Cardiac septum (tissue), 1 donor: ENCODE measurements around the gene SPAG4. TPM values are rescaled to one million over a fixed set of nuclear protein-coding genes. Genes with fewer than 3 reads are reported as not detected.

Experiments
- DNase-seq: peaks from one replicate; pipeline ENCODE4 v3.0.0-alpha.2; 2020; ENCODE audit warnings: low spot score
- intact Hi-C: fragments of 100-400 bp; cut with DNase I; formaldehyde crosslinking; loops from one replicate; pipeline ENCODE4 v1.14.0; 2022
- total RNA-seq: library from RNA; stranded (reverse); fragmentation: NEBNext Ultra II Directional; extraction: Animal tissue kit (Norgen Biotek cat#: 25700); gene quantifications from one replicate; pipeline ENCODE4 v1.2.1, GENCODE V29; 2021
- donor health status: DM: no; HTN: no; CAD: no.

SPAG4 gene
- total RNA-seq, 1 donor from 2014 or later, result 3.5 TPM

- intact Hi-C loops, result no loop called here
- DNase-seq, result no peak
Measured at GRCh38 chr20:35644806-35645205, 29.2 kb downstream of the SPAG4 start.

GRCh38 chr20:35648836-35649235 is 33.2 kb downstream of the SPAG4 start:
- DNase-seq, result no peak
- intact Hi-C loops, result no loop called here

- DNase-seq, result no peak
- intact Hi-C loops, result no loop called here
Measured at GRCh38 chr20:35650632-35651031, 35.0 kb downstream of the SPAG4 start.

GRCh38 chr20:35651958-35652357 is 36.3 kb downstream of the SPAG4 start:
- DNase-seq, result no peak
- intact Hi-C loops, result no loop called here

GRCh38 chr20:35652641-35653429 is 37.2 kb downstream of the SPAG4 start:
- DNase-seq, result no peak
- intact Hi-C loops, result no loop called here

GRCh38 chr20:35653430-35653734 is 37.8 kb downstream of the SPAG4 start:
- no peak for DNase-seq
- intact Hi-C loops, result no loop called here

- DNase-seq, result no peak
- intact Hi-C loops, result no loop called here
Measured at GRCh38 chr20:35653893-35654292, 38.3 kb downstream of the SPAG4 start.

GRCh38 chr20:35654415-35654814 is 38.8 kb downstream of the SPAG4 start:
- DNase-seq, result no peak
- intact Hi-C loops, result no loop called here

- no peak for DNase-seq
- intact Hi-C loops, result no loop called here
Measured at GRCh38 chr20:35657271-35657670, 41.6 kb downstream of the SPAG4 start.

- intact Hi-C loops, result no loop called here
- DNase-seq, result no peak
Measured at GRCh38 chr20:35660122-35660937, 44.7 kb downstream of the SPAG4 start.

- DNase-seq, result no peak
- intact Hi-C loops, result no loop called here
Measured at GRCh38 chr20:35661053-35661452, 45.4 kb downstream of the SPAG4 start.

- intact Hi-C loops, result no loop called here
- no peak for DNase-seq
Measured at GRCh38 chr20:35661908-35662307, 46.3 kb downstream of the SPAG4 start.

- intact Hi-C loops, result no loop called here
- DNase-seq, result no peak
Measured at GRCh38 chr20:35662551-35662950, 46.9 kb downstream of the SPAG4 start.

- DNase-seq, result peak; percentile 82
Measured at GRCh38 chr20:35663516-35664465, 48.2 kb downstream of the SPAG4 start.

GRCh38 chr20:35664466-35665206 is 49.0 kb downstream of the SPAG4 start, which contains the start of the genes CPNE1 and RBM12:
Gene CPNE1 (minus strand): TSS chr20:35664900. CDS start chr20:35632923, 31,977 bp downstream.
Gene RBM12 (minus strand): TSS chr20:35664900. CDS start chr20:35655322, 9,578 bp downstream.
- intact Hi-C loops, result loop anchor here (2.0 kb wide), 3 partner anchors 34 to 78 kb away; partner anchors contain the start of genes NFS1, RBM39 and ROMO1
- DNase-seq, result peak; percentile 97

More at GRCh38 chr20:35663516-35664465, 48.2 kb downstream of the SPAG4 start:
- intact Hi-C loops, result loop anchor here (2.0 kb wide), 3 partner anchors 35 to 79 kb away; partner anchors contain the start of genes NFS1, RBM39 and ROMO1

- DNase-seq, result no peak
- intact Hi-C loops, result loop anchor here (2.0 kb wide), 3 partner anchors 33 to 77 kb away; partner anchors contain the start of genes NFS1, RBM39 and ROMO1
Measured at GRCh38 chr20:35665949-35666288, 50.3 kb downstream of the SPAG4 start.

- intact Hi-C loops, result no loop called here
- no peak for DNase-seq
Measured at GRCh38 chr20:35669221-35669620, 53.6 kb downstream of the SPAG4 start.

GRCh38 chr20:35669681-35670080 is 54.1 kb downstream of the SPAG4 start:
- intact Hi-C loops, result no loop called here
- no peak for DNase-seq
